ENCODE data around the gene REG3A. TPM values are rescaled to one million over a fixed set of nuclear protein-coding genes. Genes with fewer than 3 reads are reported as not detected.

The REG3A gene
- total and polyA plus RNA-seq, 2 of the 8 experiments (the other 6 are each of a cell fraction or from before 2014, with no cell fraction given) = not detected

GRCh38 chr2:79178076-79178674 is 18.6 kb upstream of the REG3A start (continued):
- TF ChIP-seq CHD7 (IDR thresholded peaks at IDR 0.05; ENCODE audit: insufficient replicate concordance, low read length) = no peak

All from H1 (cell line).